C4-2B (cell line): ENCODE results near the gene LENG1.

Experiments used
- ZFX ChIP-seq: fragments of 450-650 bp; IDR thresholded peaks from 2 replicates; pipeline ENCODE4 v1.6.1; 2017
- TF ChIP-seq, protein P1 (sequence below): fragments of 450-650 bp; conservative IDR thresholded peaks from 2 replicates; pipeline ENCODE4 v1.5.1; 2017; ENCODE audit warnings: mild to moderate bottlenecking

- TF ChIP-seq, protein P1, sequence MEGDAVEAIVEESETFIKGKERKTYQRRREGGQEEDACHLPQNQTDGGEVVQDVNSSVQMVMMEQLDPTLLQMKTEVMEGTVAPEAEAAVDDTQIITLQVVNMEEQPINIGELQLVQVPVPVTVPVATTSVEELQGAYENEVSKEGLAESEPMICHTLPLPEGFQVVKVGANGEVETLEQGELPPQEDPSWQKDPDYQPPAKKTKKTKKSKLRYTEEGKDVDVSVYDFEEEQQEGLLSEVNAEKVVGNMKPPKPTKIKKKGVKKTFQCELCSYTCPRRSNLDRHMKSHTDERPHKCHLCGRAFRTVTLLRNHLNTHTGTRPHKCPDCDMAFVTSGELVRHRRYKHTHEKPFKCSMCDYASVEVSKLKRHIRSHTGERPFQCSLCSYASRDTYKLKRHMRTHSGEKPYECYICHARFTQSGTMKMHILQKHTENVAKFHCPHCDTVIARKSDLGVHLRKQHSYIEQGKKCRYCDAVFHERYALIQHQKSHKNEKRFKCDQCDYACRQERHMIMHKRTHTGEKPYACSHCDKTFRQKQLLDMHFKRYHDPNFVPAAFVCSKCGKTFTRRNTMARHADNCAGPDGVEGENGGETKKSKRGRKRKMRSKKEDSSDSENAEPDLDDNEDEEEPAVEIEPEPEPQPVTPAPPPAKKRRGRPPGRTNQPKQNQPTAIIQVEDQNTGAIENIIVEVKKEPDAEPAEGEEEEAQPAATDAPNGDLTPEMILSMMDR, result no peak
- TF ChIP-seq ZFX, result peak; percentile 72; the same call in 1 of the 2 replicates
These were observed 31.7 kb upstream of the LENG1 start, which contains the start of gene TSEN34 for GRCh38 chr19:54191011-54191810.
